Neural progenitor cell (in vitro differentiated cells): ENCODE measurements around the gene LONRF2. TPM values are rescaled to one million over a fixed set of nuclear protein-coding genes. Genes with fewer than 3 reads are reported as not detected.

Source experiments
- DNase-seq: peaks from one replicate; pipeline ENCODE4 v3.0.0-alpha.2; 2016; ENCODE audit warnings: low spot score
- H2AFZ ChIP-seq: fragments of 200-600 bp; sonication (generic); replicated peaks from 2 replicates; pipeline ENCODE4 v1.6.1; 2016; ENCODE audit warnings: antibody characterized with exemption
- H3F3A ChIP-seq: fragments of 200-600 bp; sonication (generic); 2 replicates; pipeline ENCODE4 v1.6.1; 2016; ENCODE audit warnings: antibody characterized with exemption, low read depth
- H3K27ac ChIP-seq: fragments of 200-600 bp; sonication (generic); 2 replicates; pipeline ENCODE4 v1.5.1; 2016; ENCODE audit warnings: mild to moderate bottlenecking
- H3K27me3 ChIP-seq: fragments of 200-600 bp; sonication (generic); 2 replicates; pipeline ENCODE4 v1.6.1; 2016; ENCODE audit warnings: mild to moderate bottlenecking, moderate library complexity
- H3K36me3 ChIP-seq: fragments of 200-600 bp; sonication (generic); 2 replicates; pipeline ENCODE4 v1.5.1; 2016
- H3K4me1 ChIP-seq: fragments of 200-600 bp; sonication (generic); 2 replicates; pipeline ENCODE4 v1.6.1; 2016; ENCODE audit warnings: mixed run types
- H3K4me2 ChIP-seq: fragments of 200-600 bp; sonication (generic); 2 replicates; pipeline ENCODE4 v1.6.1; 2016
- H3K4me3 ChIP-seq: fragments of 200-600 bp; sonication (generic); 2 replicates; pipeline ENCODE4 v1.5.1; 2016
- H3K79me2 ChIP-seq: fragments of 200-600 bp; sonication (generic); 2 replicates; pipeline ENCODE4 v1.6.1; 2016; ENCODE audit warnings: low read depth
- H3K9ac ChIP-seq: fragments of 200-600 bp; sonication (generic); 2 replicates; pipeline ENCODE4 v1.6.1; 2016
- H3K9me3 ChIP-seq: fragments of 200-600 bp; sonication (generic); 2 replicates; pipeline ENCODE4 v1.5.1; 2016; ENCODE audit warnings: low read depth
- H4K20me1 ChIP-seq: fragments of 200-600 bp; sonication (generic); 2 replicates; pipeline ENCODE4 v1.6.1; 2016; ENCODE audit warnings: low read depth
- H3K27ac Mint-ChIP-seq: 3 replicates; pipeline ENCODE4 v1.8.0; 2021; ENCODE audit warnings: mixed read lengths
- H3K27me3 Mint-ChIP-seq: 2 replicates; pipeline ENCODE4 v1.8.0; 2022; ENCODE audit warnings: low read depth, mild to moderate bottlenecking, inconsistent platforms, moderate library complexity, mixed read lengths; ENCODE audit not compliant: insufficient read depth
- H3K36me3 Mint-ChIP-seq: 3 replicates; pipeline ENCODE4 v1.8.0; 2021; ENCODE audit warnings: mixed read lengths
- H3K4me1 Mint-ChIP-seq: 3 replicates; pipeline ENCODE4 v1.8.0; 2021; ENCODE audit warnings: mixed read lengths
- H3K4me3 Mint-ChIP-seq: 3 replicates; pipeline ENCODE4 v1.8.0; 2021; ENCODE audit warnings: mild to moderate bottlenecking, moderate library complexity, mixed read lengths
- H3K9me3 Mint-ChIP-seq: 3 replicates; pipeline ENCODE4 v1.8.0; 2020; ENCODE audit warnings: mixed read lengths
- EZH2 ChIP-seq: fragments of 200-600 bp; sonication (generic); IDR thresholded peaks from 2 replicates; pipeline ENCODE4 v1.6.1; 2017; ENCODE audit warnings: antibody characterized with exemption, mild to moderate bottlenecking, moderate library complexity
- EZH2phosphoT487 ChIP-seq: fragments of 200-600 bp; sonication (generic); IDR thresholded peaks from 2 replicates; pipeline ENCODE4 v1.6.1; 2017; ENCODE audit warnings: antibody characterized with exemption
- total RNA-seq: library from RNA; depleted of rRNA; stranded (reverse); fragments of >200 nt; gene quantifications from 2 replicates; pipeline ENCODE4 v1.2.3, GENCODE V29; 2015; ENCODE audit warnings: low replicate concordance
- TF ChIP-seq, protein P1 (sequence below): fragments of 200-600 bp; sonication (generic); IDR thresholded peaks from 2 replicates; pipeline ENCODE4 v1.5.1; 2017; ENCODE audit warnings: antibody characterized with exemption, mild to moderate bottlenecking

LONRF2 gene
- total RNA-seq, 1 donor from 2014 or later, result 0.37 TPM

GRCh38 chr2:100292022-100292580 is 30.2 kb downstream of the LONRF2 start:
- H3K9me3 ChIP-seq, result no peaks in the 10 kb centered on the region
- no peaks in the 10 kb centered on the region for H3K79me2 ChIP-seq
- TF ChIP-seq EZH2phosphoT487 (no peak), EZH2 (no peak)
- TF ChIP-seq, protein P1, sequence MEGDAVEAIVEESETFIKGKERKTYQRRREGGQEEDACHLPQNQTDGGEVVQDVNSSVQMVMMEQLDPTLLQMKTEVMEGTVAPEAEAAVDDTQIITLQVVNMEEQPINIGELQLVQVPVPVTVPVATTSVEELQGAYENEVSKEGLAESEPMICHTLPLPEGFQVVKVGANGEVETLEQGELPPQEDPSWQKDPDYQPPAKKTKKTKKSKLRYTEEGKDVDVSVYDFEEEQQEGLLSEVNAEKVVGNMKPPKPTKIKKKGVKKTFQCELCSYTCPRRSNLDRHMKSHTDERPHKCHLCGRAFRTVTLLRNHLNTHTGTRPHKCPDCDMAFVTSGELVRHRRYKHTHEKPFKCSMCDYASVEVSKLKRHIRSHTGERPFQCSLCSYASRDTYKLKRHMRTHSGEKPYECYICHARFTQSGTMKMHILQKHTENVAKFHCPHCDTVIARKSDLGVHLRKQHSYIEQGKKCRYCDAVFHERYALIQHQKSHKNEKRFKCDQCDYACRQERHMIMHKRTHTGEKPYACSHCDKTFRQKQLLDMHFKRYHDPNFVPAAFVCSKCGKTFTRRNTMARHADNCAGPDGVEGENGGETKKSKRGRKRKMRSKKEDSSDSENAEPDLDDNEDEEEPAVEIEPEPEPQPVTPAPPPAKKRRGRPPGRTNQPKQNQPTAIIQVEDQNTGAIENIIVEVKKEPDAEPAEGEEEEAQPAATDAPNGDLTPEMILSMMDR, result no peak
- no peaks in the 10 kb centered on the region for H3F3A ChIP-seq
- peaks cover 3% of the 10 kb centered on the region for H3K36me3 Mint-ChIP-seq
- H3K9ac ChIP-seq, result no peak overlapping the region
- no peak overlapping the region for H3K27ac ChIP-seq
- no peak overlapping the region for H2AFZ ChIP-seq
- H3K27ac Mint-ChIP-seq, result no peak overlapping the region
- no peaks in the 10 kb centered on the region for H4K20me1 ChIP-seq
- H3K27me3 ChIP-seq, result no peaks in the 10 kb centered on the region
- no peaks in the 10 kb centered on the region for H3K36me3 ChIP-seq
- no peaks in the 10 kb centered on the region for H3K27me3 Mint-ChIP-seq
- H3K4me3 ChIP-seq, result no peak overlapping the region
- no peak overlapping the region for H3K4me2 ChIP-seq
- DNase-seq, result peak; percentile 9
- no peaks in the 10 kb centered on the region for H3K9me3 Mint-ChIP-seq
- H3K4me1 ChIP-seq, result no peaks in the 10 kb centered on the region
- H3K4me3 Mint-ChIP-seq, result no peak overlapping the region
- no peaks in the 10 kb centered on the region for H3K4me1 Mint-ChIP-seq

GRCh38 chr2:100291152-100291970 is 30.9 kb downstream of the LONRF2 start:
- Histone ChIP-seq H3K27ac (no peak overlapping the region), H3K4me1 (no peaks in the 10 kb centered on the region), H3K4me3 (no peak overlapping the region), H3K27me3 (no peaks in the 10 kb centered on the region), H3F3A (no peaks in the 10 kb centered on the region), H3K79me2 (no peaks in the 10 kb centered on the region), H3K36me3 (no peaks in the 10 kb centered on the region), H4K20me1 (no peaks in the 10 kb centered on the region), H3K4me2 (no peak overlapping the region), H2AFZ (no peak overlapping the region), H3K9me3 (no peaks in the 10 kb centered on the region), H3K9ac (no peak overlapping the region)
- TF ChIP-seq EZH2 (no peak), EZH2phosphoT487 (no peak)
- TF ChIP-seq, protein P1, result no peak
- H3K4me1 Mint-ChIP-seq, result no peaks in the 10 kb centered on the region
- no peaks in the 10 kb centered on the region for H3K9me3 Mint-ChIP-seq
- DNase-seq, result no peak
- no peak overlapping the region for H3K27ac Mint-ChIP-seq
- H3K4me3 Mint-ChIP-seq, result no peak overlapping the region
- peaks cover 3% of the 10 kb centered on the region for H3K36me3 Mint-ChIP-seq
- H3K27me3 Mint-ChIP-seq, result no peaks in the 10 kb centered on the region

- Histone ChIP-seq H3K9me3 (no peaks in the 10 kb centered on the region), H3K79me2 (no peaks in the 10 kb centered on the region), H4K20me1 (no peaks in the 10 kb centered on the region), H3K36me3 (no peaks in the 10 kb centered on the region), H2AFZ (no peak overlapping the region), H3K4me3 (no peak overlapping the region), H3K27ac (no peak overlapping the region), H3F3A (no peaks in the 10 kb centered on the region), H3K4me2 (no peak overlapping the region), H3K9ac (no peak overlapping the region), H3K4me1 (no peaks in the 10 kb centered on the region), H3K27me3 (no peaks in the 10 kb centered on the region)
- H3K4me1 Mint-ChIP-seq, result no peaks in the 10 kb centered on the region
- peaks cover 2% of the 10 kb centered on the region for H3K36me3 Mint-ChIP-seq
- H3K9me3 Mint-ChIP-seq, result no peaks in the 10 kb centered on the region
- no peak for DNase-seq
- TF ChIP-seq EZH2phosphoT487, result no peak
- TF ChIP-seq EZH2, result no peak
- TF ChIP-seq, protein P1, result no peak
- no peak overlapping the region for H3K27ac Mint-ChIP-seq
- no peaks in the 10 kb centered on the region for H3K27me3 Mint-ChIP-seq
- H3K4me3 Mint-ChIP-seq, result no peak overlapping the region
These were observed 31.6 kb downstream of the LONRF2 start for GRCh38 chr2:100290718-100291151.
